Measurements from ENCODE around the gene TCOF1.
A peak's percentile ranks its signal among the peaks of the same experiment; 100 is the strongest.

The TCOF1 gene
- total RNA-seq = 158 to 251 reads per million in 2 experiments

GRCh38 chr5:150357326-150358260, at the start of gene TCOF1:
Gene TCOF1, plus strand, starts transcription at chr5:150357697. Its CDS starts 50 bp downstream, at chr5:150357747.
- DNase-seq (ENCODE audit: low read depth) = peak; percentile 95

GRCh38 chr5:150309101-150309885, 48.2 kb upstream of the TCOF1 start:
- no peak for DNase-seq (ENCODE audit: low read depth)

GRCh38 chr5:150309886-150310239, 47.6 kb upstream of the TCOF1 start:
- DNase-seq (ENCODE audit: low read depth) = no peak

- DNase-seq (ENCODE audit: low read depth) = no peak
These were observed 47.3 kb upstream of the TCOF1 start for GRCh38 chr5:150310246-150310645.

GRCh38 chr5:150311015-150311692, 46.3 kb upstream of the TCOF1 start:
- DNase-seq (ENCODE audit: low read depth) = no peak

- no peak for DNase-seq (ENCODE audit: low read depth)
These were observed 45.0 kb upstream of the TCOF1 start for GRCh38 chr5:150312518-150312917.

GRCh38 chr5:150313501-150313900, 44.0 kb upstream of the TCOF1 start:
- DNase-seq (ENCODE audit: low read depth) = no peak

GRCh38 chr5:150313921-150314716, 43.4 kb upstream of the TCOF1 start:
- DNase-seq (ENCODE audit: low read depth) = no peak

GRCh38 chr5:150315245-150315644, 42.3 kb upstream of the TCOF1 start:
- DNase-seq (ENCODE audit: low read depth) = no peak

GRCh38 chr5:150316320-150316719, 41.2 kb upstream of the TCOF1 start:
- DNase-seq (ENCODE audit: low read depth) = no peak

GRCh38 chr5:150317048-150318003, 40.2 kb upstream of the TCOF1 start:
- no peak for DNase-seq (ENCODE audit: low read depth)

- DNase-seq (ENCODE audit: low read depth) = no peak
These were observed 38.6 kb upstream of the TCOF1 start for GRCh38 chr5:150318613-150319483.

- no peak for DNase-seq (ENCODE audit: low read depth)
These were observed 38.1 kb upstream of the TCOF1 start for GRCh38 chr5:150319484-150319790.

GRCh38 chr5:150320044-150320613, 37.4 kb upstream of the TCOF1 start:
- DNase-seq (ENCODE audit: low read depth) = no peak

GRCh38 chr5:150321211-150321610, 36.3 kb upstream of the TCOF1 start:
- DNase-seq (ENCODE audit: low read depth) = no peak

GRCh38 chr5:150321784-150322183, 35.7 kb upstream of the TCOF1 start:
- DNase-seq (ENCODE audit: low read depth) = no peak

GRCh38 chr5:150322202-150322601, 35.3 kb upstream of the TCOF1 start:
- DNase-seq (ENCODE audit: low read depth) = no peak

GRCh38 chr5:150323092-150323491, 34.4 kb upstream of the TCOF1 start:
- no peak for DNase-seq (ENCODE audit: low read depth)

- DNase-seq (ENCODE audit: low read depth) = no peak
These were observed 33.7 kb upstream of the TCOF1 start for GRCh38 chr5:150323819-150324218.

Data from T follicular helper cell (primary cell).